Fibroblast of pulmonary artery (primary cell): ENCODE measurements around the gene ARHGAP19.

ENCODE experiments used
- DNase-seq: peaks from one replicate; pipeline ENCODE4 v3.0.0-alpha.2; 2010; ENCODE audit warnings: low read depth
- H3K4me3 ChIP-seq: replicated peaks from 2 replicates; pipeline ENCODE4 v1.5.1; 2011; ENCODE audit warnings: low read depth, mild to moderate bottlenecking, control low read depth, low read length, moderate library complexity
- CTCF ChIP-seq: IDR thresholded peaks from 2 replicates; pipeline ENCODE4 v1.5.1; 2011; ENCODE audit warnings: mild to moderate bottlenecking, control low read depth, low read length, inconsistent platforms; ENCODE audit errors: missing control alignments

Gene ARHGAP19

GRCh38 chr10:97217299-97217698 lies 75.1 kb downstream of the ARHGAP19 start:
- TF ChIP-seq CTCF: no peak
- H3K4me3 ChIP-seq: no peak overlapping the region
- no peak for DNase-seq

- no peak for TF ChIP-seq CTCF
- H3K4me3 ChIP-seq: no peak overlapping the region
- no peak for DNase-seq
Observed at GRCh38 chr10:97215619-97216260, 76.7 kb downstream of the ARHGAP19 start.

- TF ChIP-seq CTCF: no peak
- no peak overlapping the region for H3K4me3 ChIP-seq
- DNase-seq: no peak
Observed at GRCh38 chr10:97213431-97213830, 79.0 kb downstream of the ARHGAP19 start.

- no peak for DNase-seq
- no peak overlapping the region for H3K4me3 ChIP-seq
- no peak for TF ChIP-seq CTCF
Observed at GRCh38 chr10:97211229-97211628, 81.2 kb downstream of the ARHGAP19 start.

GRCh38 chr10:97210543-97210960 lies 81.9 kb downstream of the ARHGAP19 start:
- no peak overlapping the region for H3K4me3 ChIP-seq
- peak; percentile 97 for TF ChIP-seq CTCF
- DNase-seq: peak; percentile 82

GRCh38 chr10:97207756-97208346 lies 84.6 kb downstream of the ARHGAP19 start:
- TF ChIP-seq CTCF: no peak
- no peak for DNase-seq
- no peak overlapping the region for H3K4me3 ChIP-seq

- TF ChIP-seq CTCF: no peak
- DNase-seq: no peak
- no peak overlapping the region for H3K4me3 ChIP-seq
Observed at GRCh38 chr10:97207131-97207530, 85.3 kb downstream of the ARHGAP19 start.
